OCI-LY3 (cell line): ENCODE results near the gene ORM1.
A peak's percentile ranks its signal among the peaks of the same experiment; 100 is the strongest.

ENCODE experiments used
- H2AFZ ChIP-seq: fragments of 200-600, 300-600 bp; shearing (Covaris generic); 2 replicates; pipeline ENCODE4 v1.6.0; 2014; ENCODE audit warnings: antibody characterized with exemption, low read depth, low read length
- H3K27ac ChIP-seq: fragments of 200-600, 300-600 bp; sonication (generic); 2 replicates; pipeline ENCODE4 v1.5.1; 2014; ENCODE audit warnings: mild to moderate bottlenecking, low read length, moderate library complexity, mixed read lengths
- H3K27me3 ChIP-seq: fragments of 200-600, 300-600 bp; sonication (generic); 2 replicates; pipeline ENCODE4 v1.6.1; 2014; ENCODE audit warnings: low read depth, low read length, mixed read lengths
- H3K36me3 ChIP-seq: fragments of 200-600, 300-600 bp; sonication (generic); replicated peaks from 2 replicates; pipeline ENCODE3; 2014; ENCODE audit warnings: low read depth, low read length, mixed read lengths
- H3K4me1 ChIP-seq: fragments of 300-600, 200-600 bp; sonication (generic); 2 replicates; pipeline ENCODE4 v1.6.1; 2014; ENCODE audit warnings: low read length, mixed read lengths
- H3K4me2 ChIP-seq: fragments of 200-600, 300-600 bp; sonication (generic); 2 replicates; pipeline ENCODE4 v1.6.1; 2014; ENCODE audit warnings: low read length, mixed read lengths
- H3K4me3 ChIP-seq: fragments of 300-600, 200-600 bp; sonication (generic); 2 replicates; pipeline ENCODE4 v1.5.1; 2014; ENCODE audit warnings: antibody characterized with exemption, mild to moderate bottlenecking, low read length, moderate library complexity
- H3K79me2 ChIP-seq: fragments of 300-600, 200-600 bp; shearing (Covaris generic); 2 replicates; pipeline ENCODE4 v1.6.1; 2014; ENCODE audit warnings: mild to moderate bottlenecking, low read length, mixed read lengths
- H3K9ac ChIP-seq: fragments of 300-600, 200-600 bp; shearing (Covaris generic); 2 replicates; pipeline ENCODE4 v1.6.0; 2014; ENCODE audit warnings: mild to moderate bottlenecking, low read length, moderate library complexity
- H3K9me3 ChIP-seq: fragments of 200-600, 300-600 bp; shearing (Covaris generic); 2 replicates; pipeline ENCODE4 v1.6.1; 2014; ENCODE audit warnings: low read length, mixed read lengths; ENCODE audit not compliant: insufficient read depth
- H4K20me1 ChIP-seq: fragments of 200-600, 300-600 bp; sonication (generic); 2 replicates; pipeline ENCODE4 v1.6.1; 2016; ENCODE audit warnings: low read length, mixed read lengths; ENCODE audit not compliant: insufficient read depth
- CTCF ChIP-seq: fragments of 200-600, 300-600 bp; sonication (generic); IDR thresholded peaks from 2 replicates; pipeline ENCODE4 v1.5.1; 2014; ENCODE audit warnings: antibody characterized with exemption, low read length, low read depth
- EZH2phosphoT487 ChIP-seq: fragments of 200-600 bp; shearing (Covaris generic); IDR thresholded peaks from 2 replicates; pipeline ENCODE4 v1.6.1; 2018; ENCODE audit warnings: antibody characterized with exemption, mixed run types, low read depth

Gene ORM1

GRCh38 chr9:114369216-114370130 is 46.6 kb downstream of the ORM1 start:
- peak overlapping the region; percentile 92 for H3K4me2 ChIP-seq
- peaks cover 79% of the 10 kb centered on the region for H3K36me3 ChIP-seq
- peaks cover 97% of the 10 kb centered on the region for H3K4me1 ChIP-seq
- no peaks in the 10 kb centered on the region for H4K20me1 ChIP-seq
- H2AFZ ChIP-seq, result no peak overlapping the region
- H3K9me3 ChIP-seq, result no peaks in the 10 kb centered on the region
- TF ChIP-seq EZH2phosphoT487, result no peak
- no peak for TF ChIP-seq CTCF
- H3K79me2 ChIP-seq, result peaks cover 83% of the 10 kb centered on the region
- H3K27me3 ChIP-seq, result no peaks in the 10 kb centered on the region
- peak overlapping the region; percentile 91 for H3K9ac ChIP-seq
- peak overlapping the region; percentile 96 for H3K27ac ChIP-seq
- peak overlapping the region; percentile 65 for H3K4me3 ChIP-seq

- Histone ChIP-seq H4K20me1 (peaks cover 5% of the 10 kb centered on the region; the same call in 1 of the 2 replicates), H3K27ac (peak overlapping the region; percentile 96), H3K27me3 (no peaks in the 10 kb centered on the region), H2AFZ (no peak overlapping the region), H3K4me1 (peaks cover 98% of the 10 kb centered on the region), H3K9ac (peak overlapping the region; percentile 91), H3K9me3 (no peaks in the 10 kb centered on the region), H3K4me2 (peak overlapping the region; percentile 92), H3K79me2 (peaks cover 84% of the 10 kb centered on the region), H3K36me3 (peaks cover 76% of the 10 kb centered on the region), H3K4me3 (peak overlapping the region; percentile 65)
- TF ChIP-seq CTCF, result no peak
- TF ChIP-seq EZH2phosphoT487, result no peak
These were observed 47.5 kb downstream of the ORM1 start for GRCh38 chr9:114370251-114370967.

- H3K79me2 ChIP-seq, result peaks cover 80% of the 10 kb centered on the region
- H3K27me3 ChIP-seq, result no peaks in the 10 kb centered on the region
- peaks cover 71% of the 10 kb centered on the region for H3K36me3 ChIP-seq
- H2AFZ ChIP-seq, result no peak overlapping the region
- H3K27ac ChIP-seq, result peak overlapping the region; percentile 96
- no peak overlapping the region for H3K4me3 ChIP-seq
- peak overlapping the region; percentile 92 for H3K4me2 ChIP-seq
- peak overlapping the region; percentile 91 for H3K9ac ChIP-seq
- no peak for TF ChIP-seq CTCF
- TF ChIP-seq EZH2phosphoT487, result no peak
- peaks cover 7% of the 10 kb centered on the region; the same call in 1 of the 2 replicates for H4K20me1 ChIP-seq
- H3K9me3 ChIP-seq, result no peaks in the 10 kb centered on the region
- H3K4me1 ChIP-seq, result peaks cover 97% of the 10 kb centered on the region
These were observed 48.0 kb downstream of the ORM1 start for GRCh38 chr9:114370968-114371320.
